OCI-LY7 (cell line): ENCODE measurements around the gene JAKMIP2. TPM values are rescaled to one million over a fixed set of nuclear protein-coding genes. Genes with fewer than 3 reads are reported as not detected.
"Not testable (repeated sequence)": the region's sequence is repeated elsewhere in the genome, so short reads cannot be mapped to it uniquely, and the experiment has no call there.

Source experiments
- BruUV-seq: library from RNA; stranded (reverse); fragments of 400-500 nt; replicated peaks from 2 replicates; lab custom pipeline; 2021; lab: Mats Ljungman, UMichigan
- CTCF ChIA-PET: fragments of 300-600 bp; sonication (Branson Sonifier 250); formaldehyde crosslinking; loops from one replicate; lab custom pipeline; 2022; ENCODE audit warnings: antibody characterized with exemption; ENCODE audit not compliant: unreplicated experiment; lab: Charles Lee
- POLR2A ChIA-PET: fragments of 300-600 bp; sonication (Branson Sonifier 250); formaldehyde crosslinking; loops from one replicate; lab custom pipeline; 2022; ENCODE audit warnings: antibody characterized with exemption; lab: Charles Lee
- DNase-seq: peaks from one replicate; pipeline ENCODE4 v3.0.0-alpha.2; 2015; ENCODE audit warnings: low spot score
- H2AFZ ChIP-seq: fragments of 200-600 bp; sonication (generic), shearing (Covaris generic); 2 replicates; pipeline ENCODE4 v1.6.1; 2014; ENCODE audit warnings: mild to moderate bottlenecking, antibody characterized with exemption, low read length, moderate library complexity
- H3K27ac ChIP-seq: fragments of 200-600 bp; sonication (generic); 2 replicates; pipeline ENCODE4 v1.5.1; 2014; ENCODE audit warnings: mixed run types, low read depth, mild to moderate bottlenecking, moderate library complexity, low read length, inconsistent platforms; ENCODE audit not compliant: poor library complexity, severe bottlenecking
- H3K36me3 ChIP-seq: fragments of 200-600 bp; sonication (generic); 2 replicates; pipeline ENCODE4 v1.6.1; 2014; ENCODE audit warnings: mild to moderate bottlenecking, antibody characterized with exemption, low read length, moderate library complexity, mixed read lengths; ENCODE audit not compliant: insufficient read depth
- H3K4me1 ChIP-seq: fragments of 200-600 bp; sonication (generic); 2 replicates; pipeline ENCODE4 v1.5.1; 2014; ENCODE audit warnings: mild to moderate bottlenecking, low read length; ENCODE audit not compliant: insufficient read depth, poor library complexity, severe bottlenecking
- H3K4me2 ChIP-seq: fragments of 200-600 bp; sonication (generic); 2 replicates; pipeline ENCODE4 v1.6.1; 2014; ENCODE audit warnings: mild to moderate bottlenecking, low read length
- H3K4me3 ChIP-seq: fragments of 200-600 bp; sonication (generic); 2 replicates; pipeline ENCODE4 v1.5.1; 2014; ENCODE audit warnings: mild to moderate bottlenecking, low read depth, low read length; ENCODE audit not compliant: poor library complexity, severe bottlenecking
- H3K79me2 ChIP-seq: fragments of 200-600 bp; sonication (generic); 2 replicates; pipeline ENCODE4 v1.6.1; 2016; ENCODE audit warnings: low read depth, mild to moderate bottlenecking, low read length, moderate library complexity, mixed read lengths; ENCODE audit not compliant: insufficient read depth
- H3K9me2 ChIP-seq: fragments of 200-600 bp; sonication (generic); 2 replicates; pipeline ENCODE4 v1.6.1; 2016; ENCODE audit warnings: mild to moderate bottlenecking, low read length, mixed read lengths; ENCODE audit not compliant: insufficient read depth
- H3K9me3 ChIP-seq: fragments of 200-600 bp; sonication (generic); 2 replicates; pipeline ENCODE4 v1.6.1; 2014; ENCODE audit warnings: mild to moderate bottlenecking, mixed run types, low read length, mixed read lengths
- H4K20me1 ChIP-seq: fragments of 200-600 bp; sonication (generic); 2 replicates; pipeline ENCODE4 v1.6.1; 2014; ENCODE audit warnings: mild to moderate bottlenecking, antibody characterized with exemption, low read length, moderate library complexity, mixed read lengths; ENCODE audit not compliant: insufficient read depth
- EZH2phosphoT487 ChIP-seq: fragments of 200-600 bp; sonication (generic); IDR thresholded peaks from 2 replicates; pipeline ENCODE4 v1.6.1; 2018; ENCODE audit warnings: low read depth, borderline replicate concordance, mild to moderate bottlenecking, mixed run types, antibody characterized with exemption, low read length, moderate library complexity, mixed read lengths
- intact Hi-C: fragments of 100-400 bp; cut with micrococcal nuclease; formaldehyde crosslinking; loops from one replicate; pipeline ENCODE4 v1.10.0; 2022; ENCODE audit not compliant: unreplicated experiment
- total RNA-seq, 2 experiments: library from RNA; depleted of rRNA in 1 of 2; stranded (reverse); fragments of >200 nt in 1 of 2; shearing (Covaris generic) in 1 of 2; gene quantifications; 2 replicates each; pipeline ENCODE4 v1.2.3, GENCODE V29; 2014 to 2022
- TF ChIP-seq, protein P1 (sequence below): fragments of 200-600 bp; sonication (generic); conservative IDR thresholded peaks from 2 replicates; pipeline ENCODE4 v1.5.1; 2014; ENCODE audit warnings: mild to moderate bottlenecking, antibody characterized with exemption, low read length, moderate library complexity, mixed read lengths

JAKMIP2 gene
- total RNA-seq, 2 experiments from 2014 or later: 4.0 to 14.5 TPM

DNA sequence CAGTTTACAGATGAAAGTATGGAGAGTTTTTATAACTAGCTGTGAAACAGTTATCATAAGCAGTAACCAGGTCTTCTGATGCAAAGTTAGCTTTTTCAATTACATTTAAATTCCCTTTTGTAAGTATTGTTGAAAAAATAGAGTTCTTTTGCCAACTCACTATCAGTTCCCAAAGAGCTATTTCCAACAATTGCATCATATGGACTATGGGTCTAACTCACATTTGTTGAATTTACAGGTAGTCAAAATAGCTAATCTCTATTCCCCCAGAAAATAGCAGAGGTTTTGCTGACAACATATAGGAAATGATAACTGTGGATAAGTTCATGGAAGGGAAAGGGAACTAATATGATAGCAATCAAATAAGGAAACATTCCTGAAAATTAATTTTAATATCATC lies 47.5 kb upstream of the JAKMIP2 start:
- H3K4me3 ChIP-seq: no peak overlapping the region
- ChIA-PET CTCF (no interaction called here), POLR2A (no interaction called here)
- no peaks in the 10 kb centered on the region for H3K79me2 ChIP-seq
- H3K36me3 ChIP-seq: no peaks in the 10 kb centered on the region
- intact Hi-C loops: no loop called here
- H2AFZ ChIP-seq: no peak overlapping the region
- no peaks in the 10 kb centered on the region for H3K9me2 ChIP-seq
- no peak overlapping the region for H3K4me2 ChIP-seq
- no peaks in the 10 kb centered on the region for H3K9me3 ChIP-seq
- H3K27ac ChIP-seq: no peak overlapping the region
- TF ChIP-seq, protein P1, sequence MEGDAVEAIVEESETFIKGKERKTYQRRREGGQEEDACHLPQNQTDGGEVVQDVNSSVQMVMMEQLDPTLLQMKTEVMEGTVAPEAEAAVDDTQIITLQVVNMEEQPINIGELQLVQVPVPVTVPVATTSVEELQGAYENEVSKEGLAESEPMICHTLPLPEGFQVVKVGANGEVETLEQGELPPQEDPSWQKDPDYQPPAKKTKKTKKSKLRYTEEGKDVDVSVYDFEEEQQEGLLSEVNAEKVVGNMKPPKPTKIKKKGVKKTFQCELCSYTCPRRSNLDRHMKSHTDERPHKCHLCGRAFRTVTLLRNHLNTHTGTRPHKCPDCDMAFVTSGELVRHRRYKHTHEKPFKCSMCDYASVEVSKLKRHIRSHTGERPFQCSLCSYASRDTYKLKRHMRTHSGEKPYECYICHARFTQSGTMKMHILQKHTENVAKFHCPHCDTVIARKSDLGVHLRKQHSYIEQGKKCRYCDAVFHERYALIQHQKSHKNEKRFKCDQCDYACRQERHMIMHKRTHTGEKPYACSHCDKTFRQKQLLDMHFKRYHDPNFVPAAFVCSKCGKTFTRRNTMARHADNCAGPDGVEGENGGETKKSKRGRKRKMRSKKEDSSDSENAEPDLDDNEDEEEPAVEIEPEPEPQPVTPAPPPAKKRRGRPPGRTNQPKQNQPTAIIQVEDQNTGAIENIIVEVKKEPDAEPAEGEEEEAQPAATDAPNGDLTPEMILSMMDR: no peak
- TF ChIP-seq EZH2phosphoT487: no peak
- no peaks in the 10 kb centered on the region for H4K20me1 ChIP-seq
- no TSS peak for BruUV-seq
- no peak for DNase-seq
- no peaks in the 10 kb centered on the region for H3K4me1 ChIP-seq

DNA sequence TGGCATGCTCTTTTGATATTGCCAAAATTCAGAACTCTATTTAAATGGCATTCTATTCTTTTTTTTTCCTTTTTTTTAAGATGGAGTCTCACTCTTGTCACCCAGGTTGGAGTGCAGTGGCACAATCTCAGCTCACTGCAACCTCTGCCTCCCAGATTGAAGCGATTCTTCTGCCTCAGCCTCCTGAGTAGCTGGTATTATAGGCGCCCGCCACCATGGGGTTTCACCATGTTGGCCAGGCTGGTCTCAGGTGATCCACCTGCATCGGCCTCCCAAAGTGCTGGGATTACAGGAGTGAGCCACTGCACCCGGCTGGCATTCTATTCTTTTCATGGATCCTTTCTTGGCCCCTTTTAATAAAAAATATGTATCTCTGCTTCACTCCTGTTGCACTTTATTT lies 44.5 kb upstream of the JAKMIP2 start:
- H3K4me3 ChIP-seq, H3K36me3 ChIP-seq, DNase-seq, BruUV-seq, H4K20me1 ChIP-seq, POLR2A ChIA-PET, H3K79me2 ChIP-seq, CTCF ChIA-PET, H3K9me2 ChIP-seq, H3K9me3 ChIP-seq, H2AFZ ChIP-seq, H3K4me2 ChIP-seq, H3K4me1 ChIP-seq, H3K27ac ChIP-seq: not testable (repeated sequence)
- intact Hi-C loops: loop anchor here (10.0 kb wide), 1 partner anchor 602 kb away; no protein-coding TSS in a partner anchor

DNA sequence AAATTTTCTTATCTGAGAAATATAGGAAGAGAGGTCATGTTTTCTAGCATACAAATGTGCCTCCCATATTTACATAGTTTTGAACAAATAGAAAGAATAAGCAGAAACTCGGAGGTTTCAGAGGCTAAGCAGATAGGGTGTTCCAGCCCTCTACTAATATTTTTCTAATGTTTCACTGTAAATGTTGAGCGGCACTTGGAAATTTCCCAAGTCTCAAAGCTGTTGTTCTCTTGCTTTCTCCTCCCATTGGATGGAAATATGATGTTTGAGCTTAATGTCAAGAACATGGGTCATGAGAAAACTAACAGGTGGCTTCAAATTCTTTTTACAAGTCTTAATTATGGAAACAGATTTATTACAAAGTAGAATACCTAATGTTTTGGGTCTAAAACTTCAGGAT lies 43.8 kb upstream of the JAKMIP2 start:
- H3K36me3 ChIP-seq: no peaks in the 10 kb centered on the region
- no peaks in the 10 kb centered on the region for H3K9me2 ChIP-seq
- H2AFZ ChIP-seq: no peak overlapping the region
- no peak overlapping the region for H3K4me2 ChIP-seq
- ChIA-PET CTCF (no interaction called here), POLR2A (interaction anchor here (0.7 kb wide), 2 partner anchors 216 to 222 kb away, joined by 3 read pairs; no protein-coding TSS in a partner anchor)
- no peaks in the 10 kb centered on the region for H3K9me3 ChIP-seq
- intact Hi-C loops: loop anchor here (10.0 kb wide), 1 partner anchor 602 kb away; no protein-coding TSS in a partner anchor
- no peaks in the 10 kb centered on the region for H3K79me2 ChIP-seq
- H3K27ac ChIP-seq: no peak overlapping the region
- no peak for TF ChIP-seq EZH2phosphoT487
- TF ChIP-seq, protein P1: no peak
- no TSS peak for BruUV-seq
- H3K4me3 ChIP-seq: no peak overlapping the region
- DNase-seq: no peak
- H4K20me1 ChIP-seq: no peaks in the 10 kb centered on the region
- H3K4me1 ChIP-seq: no peaks in the 10 kb centered on the region
